GM20431 (cell line): ENCODE data around the gene GGCX.
"Not testable (repeated sequence)": the region's sequence is repeated elsewhere in the genome, so short reads cannot be mapped to it uniquely, and the experiment has no call there.

Source experiments
- in situ Hi-C: fragments of 300-500 bp; cut with MseI, MboI; formaldehyde crosslinking; loops from one replicate; pipeline ENCODE4 v1.15.0; 2020; ENCODE audit warnings: low sequenced_read_pairs; ENCODE audit not compliant: unreplicated experiment

GGCX gene

GRCh38 chr2:85595301-85596025 lies 34.2 kb upstream of the GGCX start, which contains the start of gene RNF181:
Gene RNF181 (plus strand): TSS chr2:85595745. CDS start chr2:85595764, 19 bp downstream.
- in situ Hi-C loops = no loop called here

DNA sequence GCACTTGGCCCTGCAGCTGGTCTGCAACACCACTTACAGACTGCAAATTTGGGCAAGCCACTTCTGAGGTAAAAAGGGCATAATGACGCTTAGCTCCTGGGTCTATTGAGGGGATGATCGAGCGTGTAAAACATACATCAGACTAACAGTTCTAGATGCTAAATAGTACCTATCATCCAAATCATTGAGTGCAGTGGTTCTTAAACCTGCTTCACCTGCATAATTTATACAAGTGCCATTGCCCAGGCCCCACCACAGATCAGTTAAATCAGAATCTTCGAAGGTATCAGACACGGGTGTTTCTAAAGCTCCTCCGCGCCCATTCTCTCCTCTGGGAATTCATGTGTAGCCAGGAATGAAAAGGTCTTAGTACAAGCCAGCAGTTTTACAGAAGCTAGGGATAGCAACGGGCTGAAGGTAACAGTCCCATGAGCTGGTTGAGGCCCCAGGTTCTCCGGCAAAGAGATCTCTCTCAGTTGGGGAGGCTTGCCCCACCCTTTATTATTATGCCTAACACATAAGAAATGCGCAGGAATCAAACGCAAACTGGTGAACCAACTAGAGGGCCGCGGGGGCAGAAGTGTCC lies 33.5 kb upstream of the GGCX start:
- in situ Hi-C loops = no loop called here

- in situ Hi-C loops = no loop called here
These were observed 31.7 kb upstream of the GGCX start for GRCh38 chr2:85593023-85593422.

- in situ Hi-C loops = not testable (repeated sequence)
These were observed 31.0 kb upstream of the GGCX start for GRCh38 chr2:85592299-85592698.

DNA sequence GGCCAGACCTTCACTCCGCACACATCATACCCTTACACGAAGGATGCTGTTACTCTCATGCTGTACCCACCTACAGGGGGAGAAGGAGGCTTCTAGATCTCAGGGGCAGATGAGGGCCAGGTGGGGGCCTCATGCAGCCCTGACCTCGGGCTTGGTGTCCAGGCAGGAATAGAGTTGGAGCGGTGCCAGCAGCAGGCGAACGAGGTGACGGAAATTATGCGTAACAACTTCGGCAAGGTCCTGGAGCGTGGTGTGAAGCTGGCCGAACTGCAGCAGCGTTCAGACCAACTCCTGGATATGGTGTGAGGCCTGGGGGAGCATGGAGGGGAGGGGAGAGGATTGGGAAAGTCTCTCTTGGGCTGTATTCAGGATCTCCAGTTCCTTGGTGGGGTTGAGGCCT lies 30.3 kb upstream of the GGCX start:
- in situ Hi-C loops = no loop called here

DNA sequence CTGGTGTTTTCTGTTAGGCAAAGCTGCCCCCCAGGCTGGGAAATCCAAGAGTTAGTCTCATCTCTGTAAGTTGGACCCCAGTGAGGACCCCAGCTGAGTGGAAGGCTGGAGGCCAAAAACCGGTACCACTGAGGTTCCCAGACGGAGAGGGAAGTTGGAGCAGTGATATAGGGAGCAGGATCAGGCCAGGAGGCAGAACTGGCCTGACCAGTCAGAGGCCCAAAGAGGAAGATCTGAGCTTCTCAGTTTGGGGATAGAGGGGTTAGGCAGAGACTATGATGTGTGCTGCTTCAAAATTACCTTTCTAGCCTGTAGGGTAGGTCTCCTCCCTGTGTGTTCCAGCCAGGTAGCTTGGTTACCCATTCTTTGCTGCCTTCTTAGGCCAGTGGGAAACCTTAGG lies 29.7 kb upstream of the GGCX start:
- in situ Hi-C loops = no loop called here

DNA sequence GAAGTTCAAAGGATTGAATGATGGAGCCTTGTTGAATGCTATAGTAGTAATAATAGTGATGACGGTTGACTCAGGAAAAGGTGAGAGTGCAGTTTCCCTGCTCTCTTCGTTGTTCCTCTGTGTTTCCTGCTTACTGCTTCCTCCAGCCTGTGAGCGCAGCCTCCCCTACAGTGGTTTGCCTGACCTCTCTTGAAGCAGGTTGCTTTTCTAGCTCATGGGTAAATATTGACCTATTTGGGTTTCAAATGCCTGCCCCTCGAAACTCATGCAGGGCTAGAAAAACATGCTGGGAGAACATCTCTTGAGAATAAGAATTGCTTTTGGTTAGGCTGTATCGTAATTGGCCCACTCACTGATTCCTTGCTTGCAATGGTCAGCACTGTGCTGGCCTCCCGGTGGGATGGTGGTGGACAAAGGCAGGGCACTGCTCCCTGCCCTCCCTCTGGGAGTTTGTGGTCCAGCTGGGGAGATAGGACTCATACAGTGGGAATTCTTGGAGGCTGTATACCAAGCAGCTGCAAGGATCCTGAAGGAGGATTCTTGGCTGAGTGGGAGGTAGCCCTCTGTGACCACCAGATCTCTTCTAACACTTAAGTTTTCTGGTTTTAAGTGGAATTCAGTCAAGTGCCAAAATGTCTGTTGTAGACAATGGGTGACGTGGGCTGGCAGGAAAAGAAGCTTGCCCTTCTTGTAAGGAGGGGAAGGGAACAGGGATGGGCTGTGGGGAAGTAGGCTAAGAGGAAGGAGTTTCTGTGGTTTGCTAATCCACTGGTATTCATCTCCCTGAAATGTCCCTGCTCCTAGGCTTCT lies 28.9 kb upstream of the GGCX start:
- in situ Hi-C loops = no loop called here

DNA sequence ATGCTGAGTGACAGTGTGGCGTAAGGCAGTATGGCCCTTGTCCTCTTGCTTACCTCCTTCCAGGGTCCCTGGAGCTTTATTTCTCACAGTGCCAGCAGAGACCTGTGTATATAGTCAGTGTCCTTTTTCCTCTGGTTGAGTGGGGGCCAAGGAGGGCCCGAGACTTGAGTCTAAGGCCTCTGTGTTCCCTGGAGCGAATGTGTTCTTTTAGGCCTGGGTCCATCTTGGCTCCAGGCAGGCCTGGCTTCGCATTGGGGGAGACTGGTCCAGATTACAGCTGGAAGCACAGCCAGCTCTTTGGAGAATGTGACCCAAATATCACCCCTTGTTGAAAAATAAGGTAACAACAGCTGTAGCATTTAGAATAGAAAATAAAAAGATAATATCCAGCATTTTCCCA lies 27.9 kb upstream of the GGCX start:
- in situ Hi-C loops = no loop called here

DNA sequence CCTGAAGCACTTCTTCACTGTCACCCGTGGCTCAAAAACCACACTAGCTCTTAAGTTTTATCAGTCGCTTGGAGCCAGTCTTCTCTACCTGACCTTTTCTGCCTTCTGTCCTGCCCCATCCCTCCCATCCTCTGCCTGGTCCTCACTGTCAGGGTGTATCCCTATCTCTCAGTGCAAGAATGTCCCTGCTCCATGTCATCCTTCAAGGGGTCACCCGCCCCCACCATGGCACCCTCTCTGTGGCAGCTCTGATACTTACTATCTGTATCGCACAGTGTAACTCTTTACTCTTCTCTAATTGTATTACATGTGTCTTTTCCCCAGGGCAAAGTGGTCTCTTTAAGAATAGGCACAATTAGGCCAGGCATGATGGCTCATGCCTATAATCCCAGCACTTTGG lies 27.4 kb upstream of the GGCX start:
- in situ Hi-C loops = no loop called here

DNA sequence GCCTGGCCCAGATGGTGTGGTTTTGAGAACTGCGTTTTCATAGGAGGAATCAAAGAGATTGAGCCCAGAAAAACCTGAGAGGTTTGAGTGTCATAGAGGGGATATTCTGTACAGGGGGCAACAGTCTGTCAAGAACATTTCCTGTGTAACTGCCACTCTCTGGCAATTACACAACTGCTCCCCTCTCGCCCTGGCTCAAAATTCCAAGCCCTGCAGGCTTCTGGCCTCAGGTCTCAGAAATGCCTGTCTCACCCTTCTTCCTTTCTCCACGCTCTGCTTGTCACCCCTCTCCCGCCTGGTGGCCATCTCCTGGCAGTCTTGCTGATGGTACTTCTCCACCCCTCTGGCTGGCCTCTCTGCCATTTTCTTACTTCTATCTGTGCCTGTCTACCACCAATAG lies 26.9 kb upstream of the GGCX start:
- in situ Hi-C loops = no loop called here

DNA sequence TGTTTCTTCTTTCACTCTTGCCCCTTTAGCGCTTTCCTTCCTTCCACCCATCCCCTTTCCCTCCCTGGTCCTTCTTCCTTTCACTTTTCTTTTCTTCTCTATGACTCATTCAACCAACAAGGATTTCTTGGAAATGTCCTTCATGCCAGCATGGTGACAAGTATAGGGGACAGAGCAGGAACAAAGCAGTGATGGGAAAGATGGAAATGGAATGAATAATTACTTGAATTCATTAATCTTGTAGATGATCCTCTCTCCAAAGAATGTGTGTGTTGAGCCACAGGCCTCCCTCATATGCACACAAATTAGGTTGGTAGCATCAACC lies 24.4 kb upstream of the GGCX start:
- in situ Hi-C loops = no loop called here

GRCh38 chr2:85584857-85585780 lies 23.8 kb upstream of the GGCX start:
- in situ Hi-C loops = no loop called here

GRCh38 chr2:85584354-85584856 lies 23.1 kb upstream of the GGCX start, which contains the start of gene VAMP5:
Gene VAMP5 (plus strand): TSS chr2:85584431. CDS start chr2:85584491, 60 bp downstream.
- in situ Hi-C loops = no loop called here

GRCh38 chr2:85583667-85584353 lies 22.5 kb upstream of the GGCX start:
- in situ Hi-C loops = no loop called here

DNA sequence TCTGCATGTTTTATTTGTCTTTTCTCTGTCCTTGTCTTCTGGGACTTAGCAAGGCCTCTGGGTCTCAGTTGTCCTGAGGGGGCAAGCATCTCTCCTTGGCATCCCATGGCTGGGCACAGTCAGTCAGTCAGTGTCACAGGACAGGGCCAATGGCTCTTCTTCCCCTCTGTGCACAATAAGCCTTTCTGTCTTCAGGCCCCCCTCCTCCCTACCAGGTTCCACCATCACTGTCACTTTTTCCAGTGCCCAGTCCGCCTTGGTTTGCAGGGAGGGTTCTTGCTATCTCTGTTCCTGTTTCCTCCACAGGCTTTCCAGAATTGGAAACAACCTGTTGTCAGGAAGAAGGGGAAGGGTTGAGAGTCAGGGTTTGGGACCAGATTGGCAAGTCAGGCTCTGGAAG lies 21.2 kb upstream of the GGCX start:
- in situ Hi-C loops = no loop called here

- in situ Hi-C loops = no loop called here
These were observed 18.9 kb upstream of the GGCX start for GRCh38 chr2:85580206-85580605.

GRCh38 chr2:85579266-85579935 lies 18.1 kb upstream of the GGCX start:
- in situ Hi-C loops = no loop called here

DNA sequence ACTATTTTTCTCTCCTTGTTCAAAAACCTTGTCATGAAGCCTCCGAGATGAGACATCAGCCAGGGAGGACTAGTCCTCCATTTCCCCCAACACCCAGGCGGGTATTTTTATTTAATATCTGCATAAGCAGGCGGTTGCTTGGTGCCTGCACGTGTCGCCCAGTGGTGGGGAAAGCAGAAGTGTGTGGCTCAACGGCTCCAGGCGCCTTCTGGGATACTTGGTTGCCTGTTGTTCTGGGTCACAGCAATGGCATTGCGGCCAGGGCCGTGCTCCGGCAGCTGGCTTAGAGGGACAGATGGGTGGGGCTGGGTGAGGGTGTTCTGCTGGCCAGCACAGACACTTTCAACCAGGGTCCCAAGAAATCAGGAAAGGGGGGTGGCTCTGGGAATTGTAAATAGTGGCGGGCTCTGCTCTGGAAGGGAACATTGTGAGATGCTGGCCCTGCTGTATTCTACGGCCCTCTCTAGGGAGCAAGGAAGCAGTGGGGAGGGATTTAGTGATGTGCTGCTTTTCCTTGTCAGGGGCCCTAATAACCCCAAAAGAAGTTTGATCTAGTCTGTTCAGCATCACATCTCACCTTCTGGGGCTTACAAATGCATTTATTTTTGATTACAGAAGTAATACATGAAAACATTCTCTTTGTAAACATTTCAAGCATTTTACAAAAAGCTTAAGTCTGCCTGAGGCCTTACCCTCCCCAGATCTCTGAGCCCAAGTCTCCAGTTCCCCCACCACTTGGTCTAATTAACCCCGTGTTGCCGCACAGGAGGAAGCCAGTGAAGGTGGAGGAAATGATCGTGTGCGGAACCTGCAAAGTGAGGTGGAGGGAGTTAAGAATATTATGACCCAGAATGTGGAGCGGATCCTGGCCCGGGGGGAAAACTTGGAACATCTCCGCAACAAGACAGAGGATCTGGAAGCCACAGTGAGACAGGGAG lies 17.2 kb upstream of the GGCX start:
- in situ Hi-C loops = no loop called here
